Keratinocyte (primary cell): ENCODE data around the gene PGM2L1.

Experiments used
- EZH2 ChIP-seq: IDR thresholded peaks from one replicate; pipeline ENCODE4 v1.6.1; 2012; ENCODE audit warnings: inconsistent platforms, mild to moderate bottlenecking, low read length, moderate library complexity
- TF ChIP-seq, protein P1 (sequence below), 3 experiments: IDR thresholded peaks in 1 of 3; conservative IDR thresholded peaks in 1 of 3; optimal IDR thresholded peaks in 1 of 3; 2 replicates in 2 of 3; 3 replicates in 1 of 3; pipeline versions ENCODE3 to v1.5.1; 2011; ENCODE audit warnings: low read length in 3 of 3, mild to moderate bottlenecking in 3 of 3, moderate library complexity in 2 of 3, control low read depth in 1 of 3, inconsistent platforms in 1 of 3; ENCODE audit not compliant: insufficient read depth in 2 of 3; ENCODE audit errors: extremely low read depth in 1 of 3

DNA sequence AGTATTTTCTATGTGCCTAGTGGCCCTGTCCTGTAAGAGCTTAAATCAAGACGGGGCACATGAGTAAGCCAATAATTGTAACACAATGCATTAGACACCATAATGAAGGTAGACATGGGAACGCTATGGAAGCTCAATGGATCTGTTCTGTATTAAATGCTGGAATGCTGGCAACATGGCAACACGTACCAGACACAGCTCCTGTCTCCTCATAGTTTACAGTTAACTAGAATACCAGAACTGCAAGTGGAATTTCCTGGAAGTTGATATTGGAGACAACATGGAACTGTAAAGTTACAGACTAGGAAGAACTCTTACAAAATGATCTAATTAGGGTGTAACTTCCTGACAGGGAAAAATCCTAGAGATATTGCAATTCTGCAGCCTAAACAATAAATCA lies 99.2 kb downstream of the PGM2L1 start:
- TF ChIP-seq, protein P1, sequence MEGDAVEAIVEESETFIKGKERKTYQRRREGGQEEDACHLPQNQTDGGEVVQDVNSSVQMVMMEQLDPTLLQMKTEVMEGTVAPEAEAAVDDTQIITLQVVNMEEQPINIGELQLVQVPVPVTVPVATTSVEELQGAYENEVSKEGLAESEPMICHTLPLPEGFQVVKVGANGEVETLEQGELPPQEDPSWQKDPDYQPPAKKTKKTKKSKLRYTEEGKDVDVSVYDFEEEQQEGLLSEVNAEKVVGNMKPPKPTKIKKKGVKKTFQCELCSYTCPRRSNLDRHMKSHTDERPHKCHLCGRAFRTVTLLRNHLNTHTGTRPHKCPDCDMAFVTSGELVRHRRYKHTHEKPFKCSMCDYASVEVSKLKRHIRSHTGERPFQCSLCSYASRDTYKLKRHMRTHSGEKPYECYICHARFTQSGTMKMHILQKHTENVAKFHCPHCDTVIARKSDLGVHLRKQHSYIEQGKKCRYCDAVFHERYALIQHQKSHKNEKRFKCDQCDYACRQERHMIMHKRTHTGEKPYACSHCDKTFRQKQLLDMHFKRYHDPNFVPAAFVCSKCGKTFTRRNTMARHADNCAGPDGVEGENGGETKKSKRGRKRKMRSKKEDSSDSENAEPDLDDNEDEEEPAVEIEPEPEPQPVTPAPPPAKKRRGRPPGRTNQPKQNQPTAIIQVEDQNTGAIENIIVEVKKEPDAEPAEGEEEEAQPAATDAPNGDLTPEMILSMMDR (optimal IDR thresholded peaks at IDR 0.05 in 1 of 3, IDR thresholded peaks at IDR 0.05 in 1 of 3, conservative IDR thresholded peaks at IDR 0.05 in 1 of 3; ENCODE audit: extremely low read depth in 1 of 3, insufficient read depth in 2 of 3, low read length in 3 of 3): no peak
- no peak for TF ChIP-seq EZH2
